Sigmoid colon (tissue), 4 donors: Measurements from ENCODE around the gene THBS3.

ENCODE experiments used
- CTCF ChIP-seq, 4 experiments: fragments of 450-650 bp in 3 of 4; fragments of 200-600 bp in 1 of 4; IDR thresholded peaks; one replicate each; pipeline ENCODE4 v1.5.1; 2016 to 2019; ENCODE audit warnings: antibody characterized with exemption in 4 of 4, mild to moderate bottlenecking in 3 of 4, moderate library complexity in 2 of 4
- POLR2A ChIP-seq, 2 donors: fragments of 450-650 bp; IDR thresholded peaks; one replicate each; pipeline ENCODE4 v1.6.1; 2016; ENCODE audit warnings: antibody characterized with exemption in 2 of 2, mild to moderate bottlenecking in 2 of 2, moderate library complexity in 2 of 2
- POLR2AphosphoS5 ChIP-seq, 4 donors: sonication (generic); formaldehyde crosslinking; IDR thresholded peaks; one replicate each; pipeline ENCODE4 v1.6.1; 2017; ENCODE audit warnings: antibody characterized with exemption in 4 of 4

DNA sequence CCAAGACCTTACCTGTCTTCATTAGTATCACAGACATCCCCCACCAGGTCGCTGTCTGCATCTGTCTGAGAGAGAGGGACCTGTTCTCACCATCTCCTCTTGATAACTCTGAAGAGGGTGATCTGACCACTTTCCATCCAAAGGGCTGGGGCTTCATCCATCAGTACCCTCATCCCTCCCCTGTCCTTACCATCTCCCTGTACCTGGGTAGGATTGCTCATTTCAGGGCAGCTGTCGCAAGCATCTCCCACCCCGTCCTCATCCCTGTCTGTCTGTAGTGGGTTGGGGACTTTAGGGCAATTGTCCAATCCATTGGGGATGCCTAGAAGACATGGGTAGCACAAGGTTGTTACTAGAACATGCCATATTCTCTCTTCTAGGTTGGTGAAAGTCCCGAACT, 7.9 kb downstream of the THBS3 start:
- TF ChIP-seq POLR2A (IDR thresholded peaks at IDR 0.05) (no peak), POLR2AphosphoS5 (IDR thresholded peaks at IDR 0.05) (no peak), CTCF (IDR thresholded peaks at IDR 0.05) (no peak)
